Fibroblast of lung (primary cell): ENCODE measurements around the gene RIMS3. TPM values are rescaled to one million over a fixed set of nuclear protein-coding genes. Genes with fewer than 3 reads are reported as not detected.

Experiments used
- DNase-seq, 2 donors: peaks; one replicate each; pipeline versions ENCODE4 v3.0.0 to v3.0.0-alpha.2; 2010; ENCODE audit warnings: low read depth in 2 of 2
- H2AFZ ChIP-seq: 2 replicates; pipeline ENCODE4 v1.5.1; 2012; ENCODE audit warnings: low read length, control low read depth, inconsistent platforms
- H3K27ac ChIP-seq: 2 replicates; pipeline ENCODE4 v1.5.1; 2011; ENCODE audit warnings: low read length, control low read depth; ENCODE audit not compliant: insufficient read depth
- H3K27me3 ChIP-seq: 2 replicates; pipeline ENCODE4 v1.5.1; 2011; ENCODE audit warnings: mild to moderate bottlenecking, low read length; ENCODE audit not compliant: control insufficient read depth, insufficient read depth
- H3K36me3 ChIP-seq: 2 replicates; pipeline ENCODE4 v1.5.1; 2011; ENCODE audit warnings: low read length; ENCODE audit not compliant: control insufficient read depth, insufficient read depth
- H3K4me1 ChIP-seq: 2 replicates; pipeline ENCODE4 v1.5.1; 2011; ENCODE audit warnings: low read length; ENCODE audit not compliant: control insufficient read depth, insufficient read depth; ENCODE audit errors: extremely low read depth
- H3K4me2 ChIP-seq: 2 replicates; pipeline ENCODE4 v1.5.1; 2011; ENCODE audit warnings: low read length, control low read depth; ENCODE audit not compliant: insufficient read depth; ENCODE audit errors: extremely low read depth
- H3K4me3 ChIP-seq, 4 experiments: fragments of 200-600 bp in 1 of 4; sonication (generic) in 1 of 4; replicated peaks in 1 of 4; 2 replicates each; pipeline ENCODE4 v1.5.1; 2011 to 2016; ENCODE audit warnings: low read length in 4 of 4, low read depth in 3 of 4, mild to moderate bottlenecking in 3 of 4, control low read depth in 2 of 4, inconsistent platforms in 1 of 4, mixed read lengths in 1 of 4; ENCODE audit not compliant: insufficient read depth in 1 of 4; ENCODE audit errors: control extremely low read depth in 1 of 4
- H3K79me2 ChIP-seq: 2 replicates; pipeline ENCODE4 v1.5.1; 2012; ENCODE audit warnings: mild to moderate bottlenecking, low read length, inconsistent platforms; ENCODE audit not compliant: control insufficient read depth, insufficient read depth
- H3K9ac ChIP-seq: 2 replicates; pipeline ENCODE4 v1.5.1; 2011; ENCODE audit warnings: mild to moderate bottlenecking, low read length, control low read depth; ENCODE audit not compliant: insufficient read depth
- H3K9me3 ChIP-seq: 2 replicates; pipeline ENCODE4 v1.5.1; 2012; ENCODE audit warnings: low read depth, low read length; ENCODE audit not compliant: control insufficient read depth, insufficient read depth
- H4K20me1 ChIP-seq: 2 replicates; pipeline ENCODE4 v1.5.1; 2011; ENCODE audit warnings: low read length; ENCODE audit not compliant: control insufficient read depth, insufficient read depth; ENCODE audit errors: extremely low read depth
- CTCF ChIP-seq, 2 donors: IDR thresholded peaks in 1 of 2; conservative IDR thresholded peaks in 1 of 2; 1 replicate in 1 of 2; 2 replicates in 1 of 2; pipeline ENCODE4 v1.5.1; 2011 to 2012; ENCODE audit warnings: low read length in 2 of 2, control low read depth in 1 of 2, inconsistent platforms in 1 of 2, low read depth in 1 of 2, mild to moderate bottlenecking in 1 of 2
- EZH2 ChIP-seq: IDR thresholded peaks from 2 replicates; pipeline ENCODE4 v1.5.1; 2012; ENCODE audit warnings: low read length, control low read depth, mild to moderate bottlenecking; ENCODE audit errors: missing control alignments
- polyA plus RNA-seq, 2 donors: library from polyadenylated mRNA; depleted of rRNA in 1 of 2; stranded (reverse) in 1 of 2; unstranded in 1 of 2; fragments of >200 nt; gene quantifications; 2 replicates each; pipeline ENCODE4 v1.2.1, GENCODE V29; 2011 to 2012; ENCODE audit warnings: missing spikeins in 1 of 2
- total RNA-seq: library from RNA; depleted of rRNA; stranded (reverse); fragments of >200 nt; gene quantifications from 2 replicates; pipeline ENCODE4 v1.2.1, GENCODE V29; 2014

Gene RIMS3
- total and polyA plus RNA-seq, 2 donors (not counting 1 experiment from before 2014, with no cell fraction given): 0.11 to 0.33 TPM

- H3K9me3 ChIP-seq: no peaks in the 10 kb centered on the region
- H3K27me3 ChIP-seq: no peaks in the 10 kb centered on the region
- DNase-seq: peak in 1 of 2 donors; percentile 21
- no peaks in the 10 kb centered on the region for H3K79me2 ChIP-seq
- H3K4me1 ChIP-seq: no peaks in the 10 kb centered on the region
- no peaks in the 10 kb centered on the region for H3K36me3 ChIP-seq
- no peak overlapping the region for H3K27ac ChIP-seq
- no peaks in the 10 kb centered on the region for H4K20me1 ChIP-seq
- no peak overlapping the region for H3K4me2 ChIP-seq
- H2AFZ ChIP-seq: no peak overlapping the region
- TF ChIP-seq EZH2 (no peak), CTCF (conservative IDR thresholded peaks at IDR 0.05 in 1 of 2, IDR thresholded peaks at IDR 0.05 in 1 of 2; ENCODE audit: low read depth in 1 of 2, low read length in 2 of 2) (no peak)
- no peak overlapping the region for H3K9ac ChIP-seq
- H3K4me3 ChIP-seq: no peak overlapping the region
These were observed 71.9 kb downstream of the RIMS3 start for GRCh38 chr1:40593449-40594186.

- H4K20me1 ChIP-seq: no peaks in the 10 kb centered on the region
- no peak overlapping the region for H2AFZ ChIP-seq
- no peaks in the 10 kb centered on the region for H3K9me3 ChIP-seq
- H3K9ac ChIP-seq: no peak overlapping the region
- H3K36me3 ChIP-seq: no peaks in the 10 kb centered on the region
- H3K4me2 ChIP-seq: no peak overlapping the region
- H3K79me2 ChIP-seq: no peaks in the 10 kb centered on the region
- TF ChIP-seq CTCF (conservative IDR thresholded peaks at IDR 0.05 in 1 of 2, IDR thresholded peaks at IDR 0.05 in 1 of 2; ENCODE audit: low read depth in 1 of 2, low read length in 2 of 2) (peak; percentile 25 to 57), EZH2 (no peak)
- H3K4me3 ChIP-seq: no peak overlapping the region
- no peaks in the 10 kb centered on the region for H3K4me1 ChIP-seq
- no peak overlapping the region for H3K27ac ChIP-seq
- peaks cover 5% of the 10 kb centered on the region for H3K27me3 ChIP-seq
- peak; percentile 38 to 39 for DNase-seq
These were observed 73.2 kb downstream of the RIMS3 start for GRCh38 chr1:40592107-40592803.

DNA sequence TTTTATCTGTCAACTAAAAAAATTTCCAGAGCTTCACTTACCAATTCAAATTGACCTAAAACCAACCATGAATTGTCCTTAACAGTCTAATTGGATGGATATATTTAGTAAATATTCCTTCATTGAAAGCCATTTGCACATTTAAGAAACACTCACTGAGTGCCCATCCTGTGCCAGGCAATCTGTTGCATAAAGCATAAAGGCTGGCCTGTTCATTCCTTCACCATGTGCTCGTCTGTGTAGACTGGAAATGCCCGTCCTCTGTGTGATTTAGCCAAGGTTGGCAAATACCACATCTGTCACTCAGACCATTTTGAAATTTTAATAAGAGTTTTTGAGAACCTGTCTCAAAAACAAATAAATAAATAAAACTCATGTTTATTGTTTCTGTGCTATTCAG, 76.9 kb downstream of the RIMS3 start:
- H3K36me3 ChIP-seq: no peaks in the 10 kb centered on the region
- TF ChIP-seq CTCF (conservative IDR thresholded peaks at IDR 0.05 in 1 of 2, IDR thresholded peaks at IDR 0.05 in 1 of 2; ENCODE audit: low read depth in 1 of 2, low read length in 2 of 2) (no peak), EZH2 (no peak)
- no peaks in the 10 kb centered on the region for H3K4me1 ChIP-seq
- no peaks in the 10 kb centered on the region for H3K9me3 ChIP-seq
- DNase-seq: no peak
- no peak overlapping the region for H3K4me3 ChIP-seq
- no peak overlapping the region for H3K9ac ChIP-seq
- H2AFZ ChIP-seq: no peak overlapping the region
- H3K27me3 ChIP-seq: peaks cover 5% of the 10 kb centered on the region
- no peaks in the 10 kb centered on the region for H4K20me1 ChIP-seq
- H3K27ac ChIP-seq: no peak overlapping the region
- H3K79me2 ChIP-seq: no peaks in the 10 kb centered on the region
- H3K4me2 ChIP-seq: no peak overlapping the region
